Retinal pigment epithelial cell (primary cell): Measurements from ENCODE around the gene IGSF9.

Source experiments
- DNase-seq: peaks from one replicate; pipeline ENCODE4 v3.0.0-alpha.2; 2010; ENCODE audit warnings: low read depth
- H3K4me3 ChIP-seq: 2 replicates; pipeline ENCODE4 v1.5.1; 2011; ENCODE audit warnings: mild to moderate bottlenecking, low read length, control low read depth, moderate library complexity
- CTCF ChIP-seq: conservative IDR thresholded peaks from 2 replicates; pipeline ENCODE4 v1.5.1; 2011; ENCODE audit warnings: low read depth, low read length, control low read depth, inconsistent platforms

The IGSF9 gene

GRCh38 chr1:159932296-159933285, 12.8 kb downstream of the IGSF9 start:
- TF ChIP-seq CTCF, result no peak
- DNase-seq, result no peak

GRCh38 chr1:159931795-159932173, 13.6 kb downstream of the IGSF9 start:
- no peak overlapping the region for H3K4me3 ChIP-seq
- no peak for TF ChIP-seq CTCF
- DNase-seq, result no peak

More at GRCh38 chr1:159932296-159933285, 12.8 kb downstream of the IGSF9 start:
- no peak overlapping the region for H3K4me3 ChIP-seq

GRCh38 chr1:159931101-159931794, 14.2 kb downstream of the IGSF9 start:
- DNase-seq, result no peak
- no peak for TF ChIP-seq CTCF
- no peak overlapping the region for H3K4me3 ChIP-seq

DNA sequence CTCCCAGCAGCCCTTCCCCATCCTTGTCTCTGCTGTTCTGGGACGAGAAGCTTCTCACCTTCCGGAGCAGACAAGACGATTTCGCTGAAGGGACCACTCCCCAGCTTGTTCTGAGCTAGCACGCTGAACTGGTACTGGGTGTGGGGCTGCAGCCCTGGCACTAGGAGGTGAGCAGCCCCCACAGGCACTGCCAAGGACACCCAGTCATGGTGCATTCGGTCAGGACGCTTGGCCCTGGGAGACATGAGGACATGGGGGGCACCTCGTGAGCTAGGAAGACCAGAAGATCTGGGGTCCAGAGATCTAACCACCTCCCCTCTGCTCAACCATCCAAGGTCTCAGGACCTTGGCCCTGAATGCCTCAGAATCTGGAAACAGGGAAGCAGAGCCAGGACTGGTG, 14.8 kb downstream of the IGSF9 start:
- TF ChIP-seq CTCF, result no peak
- H3K4me3 ChIP-seq, result no peak overlapping the region
- DNase-seq, result no peak

DNA sequence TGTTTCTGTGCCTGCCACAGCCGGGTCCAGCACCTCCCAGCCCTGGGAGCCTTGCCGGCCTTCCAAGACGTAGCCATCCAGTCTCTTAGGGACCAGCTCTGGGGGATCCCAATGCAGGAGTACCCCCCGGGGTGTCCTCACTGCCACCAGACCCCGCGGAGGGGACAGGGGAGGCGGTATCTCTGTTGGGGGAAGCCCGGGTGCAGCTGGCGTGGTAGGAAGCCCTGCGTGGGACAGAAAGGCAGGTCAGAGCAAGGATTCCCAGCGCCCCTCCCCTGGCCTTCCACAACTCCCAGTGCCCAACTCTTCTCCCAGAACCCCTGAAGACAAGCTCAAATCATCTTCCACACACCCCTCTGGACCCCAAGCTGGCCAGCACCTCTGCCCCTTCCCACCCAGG, 15.2 kb downstream of the IGSF9 start:
- no peak for TF ChIP-seq CTCF
- no peak for DNase-seq
- H3K4me3 ChIP-seq, result no peak overlapping the region

DNA sequence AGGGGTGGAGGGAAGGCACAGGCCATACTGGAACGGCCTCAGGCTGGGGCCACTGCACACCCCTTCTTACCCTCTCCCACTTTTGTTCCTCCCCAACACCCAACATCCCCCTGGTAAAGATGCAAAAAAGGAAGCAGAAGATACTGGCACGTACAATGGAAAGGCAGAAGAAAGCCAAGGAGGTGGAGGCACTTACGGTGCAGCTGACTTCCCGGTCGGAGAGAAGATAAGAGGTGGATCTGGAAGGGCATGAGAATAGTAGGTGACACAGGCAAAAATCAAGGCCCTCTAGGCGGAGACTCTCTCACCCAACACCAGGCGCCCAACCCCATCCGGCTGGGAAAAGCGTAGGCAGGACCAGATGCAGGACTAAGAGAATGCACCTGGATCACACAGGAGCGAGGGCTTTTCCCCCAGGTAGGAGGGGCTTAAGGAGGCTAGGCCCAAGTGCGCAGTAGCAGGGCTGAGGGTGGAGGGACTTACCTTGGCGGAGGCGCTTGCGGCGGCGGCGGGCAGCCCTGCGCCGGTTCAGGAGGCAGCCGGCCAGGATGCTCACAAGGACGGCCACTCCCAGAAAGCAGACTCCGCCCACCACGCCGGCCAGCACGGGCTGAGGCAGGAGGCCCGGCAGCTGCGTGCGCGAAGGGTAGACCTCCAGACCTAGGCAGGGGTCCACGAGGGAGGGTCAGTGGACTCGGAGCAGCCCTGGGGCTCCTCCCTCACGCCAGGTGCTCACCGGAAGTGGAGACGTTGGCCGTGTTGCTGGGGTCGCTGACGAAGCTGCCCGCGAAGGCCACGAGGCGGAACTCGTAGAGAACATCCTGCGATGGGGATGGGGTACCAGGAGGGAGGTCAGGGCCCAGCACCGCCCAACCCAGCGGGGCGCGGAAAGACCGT, 16.0 kb downstream of the IGSF9 start:
- DNase-seq, result no peak
- no peak overlapping the region for H3K4me3 ChIP-seq
- TF ChIP-seq CTCF, result no peak
